ENCODE results near the gene PNPLA6. TPM values are rescaled to one million over a fixed set of nuclear protein-coding genes. Genes with fewer than 3 reads are reported as not detected.

PNPLA6 gene
- total RNA-seq, 1 experiment from 2014 or later, result 67.6 TPM

- Histone ChIP-seq H3K4me3 (ENCODE audit: low read depth, low read length) (no peak overlapping the region), H3K27me3 (replicated peaks; ENCODE audit: control insufficient read depth, insufficient read depth, low read length) (no peaks in the 10 kb centered on the region), H3K9me3 (no peaks in the 10 kb centered on the region), H3K4me1 (no peaks in the 10 kb centered on the region), H3K36me3 (ENCODE audit: control insufficient read depth, insufficient read depth, low read length) (no peaks in the 10 kb centered on the region)
- ChIA-PET CTCF (no interaction called here), POLR2A (no interaction called here)
- TF ChIP-seq CTCF (IDR thresholded peaks at IDR 0.05; ENCODE audit: insufficient read depth in 1 of 2, low read depth in 1 of 2, low read length in 1 of 2, severe bottlenecking in 1 of 2, unreplicated experiment in 1 of 2), result no peak
- H3K27ac Mint-ChIP-seq (ENCODE audit: unreplicated experiment), result no peak overlapping the region
- no peaks in the 10 kb centered on the region for H3K27me3 Mint-ChIP-seq (ENCODE audit: insufficient read depth, unreplicated experiment)
- H3K4me3 Mint-ChIP-seq (ENCODE audit: unreplicated experiment), result no peak overlapping the region
- intact Hi-C loops (cut with micrococcal nuclease; ENCODE audit: unreplicated experiment), result no loop called here
- BruUV-seq (replicated peaks), result no TSS peak
- no peaks in the 10 kb centered on the region for H3K9me3 Mint-ChIP-seq (ENCODE audit: unreplicated experiment)
- H3K36me3 Mint-ChIP-seq (ENCODE audit: insufficient read depth, unreplicated experiment), result peaks cover 10% of the 10 kb centered on the region
- peak; percentile 74 to 81 for DNase-seq
- H3K4me1 Mint-ChIP-seq (ENCODE audit: low read depth, unreplicated experiment), result no peaks in the 10 kb centered on the region
Observed at GRCh38 chr19:7507884-7508283, 27.6 kb upstream of the PNPLA6 start.

GRCh38 chr19:7509625-7510024, 25.9 kb upstream of the PNPLA6 start:
- peak in 1 of 2 experiments; percentile 52 for DNase-seq
- Mint-ChIP-seq H3K9me3 (ENCODE audit: unreplicated experiment) (no peaks in the 10 kb centered on the region), H3K4me1 (ENCODE audit: low read depth, unreplicated experiment) (no peaks in the 10 kb centered on the region), H3K27me3 (ENCODE audit: insufficient read depth, unreplicated experiment) (no peaks in the 10 kb centered on the region), H3K27ac (ENCODE audit: unreplicated experiment) (no peak overlapping the region), H3K36me3 (ENCODE audit: insufficient read depth, unreplicated experiment) (peaks cover 10% of the 10 kb centered on the region), H3K4me3 (ENCODE audit: unreplicated experiment) (no peak overlapping the region)
- Histone ChIP-seq H3K36me3 (ENCODE audit: control insufficient read depth, insufficient read depth, low read length) (no peaks in the 10 kb centered on the region), H3K27me3 (replicated peaks; ENCODE audit: control insufficient read depth, insufficient read depth, low read length) (no peaks in the 10 kb centered on the region), H3K4me1 (no peaks in the 10 kb centered on the region), H3K9me3 (no peaks in the 10 kb centered on the region), H3K4me3 (ENCODE audit: low read depth, low read length) (no peak overlapping the region)
- no TSS peak for BruUV-seq (replicated peaks)
- TF ChIP-seq CTCF (IDR thresholded peaks at IDR 0.05; ENCODE audit: insufficient read depth in 1 of 2, low read depth in 1 of 2, low read length in 1 of 2, severe bottlenecking in 1 of 2, unreplicated experiment in 1 of 2), result no peak
- ChIA-PET CTCF (no interaction called here), POLR2A (no interaction called here)
- intact Hi-C loops (cut with micrococcal nuclease; ENCODE audit: unreplicated experiment), result loop anchor here (10.0 kb wide), 1 partner anchor 115 kb away; no protein-coding TSS in a partner anchor

GRCh38 chr19:7512400-7512851, 23.1 kb upstream of the PNPLA6 start:
- BruUV-seq (replicated peaks), result no TSS peak
- no peak for DNase-seq
- POLR2A ChIA-PET, result no interaction called here
- CTCF ChIA-PET, result no interaction called here
- Mint-ChIP-seq H3K9me3 (ENCODE audit: unreplicated experiment) (no peaks in the 10 kb centered on the region), H3K4me3 (ENCODE audit: unreplicated experiment) (no peak overlapping the region), H3K4me1 (ENCODE audit: low read depth, unreplicated experiment) (peaks cover 8% of the 10 kb centered on the region), H3K36me3 (ENCODE audit: insufficient read depth, unreplicated experiment) (peaks cover 6% of the 10 kb centered on the region), H3K27ac (ENCODE audit: unreplicated experiment) (no peak overlapping the region), H3K27me3 (ENCODE audit: insufficient read depth, unreplicated experiment) (no peaks in the 10 kb centered on the region)
- intact Hi-C loops (cut with micrococcal nuclease; ENCODE audit: unreplicated experiment), result loop anchor here (10.0 kb wide), 1 partner anchor 118 kb away; no protein-coding TSS in a partner anchor
- Histone ChIP-seq H3K27me3 (replicated peaks; ENCODE audit: control insufficient read depth, insufficient read depth, low read length) (no peaks in the 10 kb centered on the region), H3K36me3 (ENCODE audit: control insufficient read depth, insufficient read depth, low read length) (no peaks in the 10 kb centered on the region), H3K4me3 (ENCODE audit: low read depth, low read length) (no peak overlapping the region), H3K4me1 (peaks cover 5% of the 10 kb centered on the region; the same call in 1 of the 2 replicates), H3K9me3 (no peaks in the 10 kb centered on the region)
- no peak for TF ChIP-seq CTCF (IDR thresholded peaks at IDR 0.05; ENCODE audit: insufficient read depth in 1 of 2, low read depth in 1 of 2, low read length in 1 of 2, severe bottlenecking in 1 of 2, unreplicated experiment in 1 of 2)
